Measurements from ENCODE around the gene ADAMTSL3.

The ADAMTSL3 gene

GRCh38 chr15:83830381-83830780 lies 176.5 kb downstream of the ADAMTSL3 start:
- DNase-seq (ENCODE audit: low spot score) = no peak

GRCh38 chr15:83833569-83833968 lies 179.6 kb downstream of the ADAMTSL3 start:
- no peak for DNase-seq (ENCODE audit: low spot score)

DNA sequence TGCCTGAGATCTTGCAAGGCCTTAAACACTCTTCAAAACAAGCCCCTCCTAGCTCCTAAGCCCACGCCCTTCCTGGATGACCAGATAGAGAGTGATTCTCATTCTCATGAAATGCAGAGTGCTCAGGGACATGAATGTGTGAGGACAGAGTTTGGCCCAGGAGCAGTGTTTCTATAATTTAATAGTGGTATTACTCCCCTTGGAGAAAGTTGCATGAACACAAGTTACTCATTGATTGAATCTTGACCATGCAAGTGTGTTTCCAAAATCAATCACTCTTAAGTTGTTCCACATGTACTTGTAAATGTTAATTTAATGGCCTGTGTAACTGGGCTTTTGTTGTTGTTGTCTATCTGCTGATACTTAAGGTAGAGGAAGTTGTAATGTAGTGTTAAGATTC lies 181.6 kb downstream of the ADAMTSL3 start:
- DNase-seq (ENCODE audit: low spot score) = no peak

GRCh38 chr15:83837945-83838571 lies 184.1 kb downstream of the ADAMTSL3 start:
- DNase-seq (ENCODE audit: low spot score) = peak; percentile 48

DNA sequence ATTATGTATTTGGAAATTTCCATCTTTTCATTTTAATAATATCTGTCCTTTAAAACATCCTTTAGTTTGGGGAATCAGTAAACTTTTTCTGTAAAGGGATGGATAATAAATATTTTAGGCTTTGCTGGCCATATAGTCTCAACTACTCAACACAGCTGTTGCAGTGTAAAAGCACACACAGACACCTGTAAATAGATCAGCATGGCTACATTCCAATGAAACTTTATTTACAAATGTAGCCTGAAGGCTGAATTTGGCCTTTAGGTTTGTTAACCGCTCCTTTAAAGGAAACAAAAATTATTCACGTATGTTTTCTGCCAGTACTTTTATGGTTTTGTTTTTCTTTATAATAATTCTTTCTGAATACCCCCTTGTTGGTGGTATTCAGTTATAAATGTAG lies 184.8 kb downstream of the ADAMTSL3 start:
- no peak for DNase-seq (ENCODE audit: low spot score)

DNA sequence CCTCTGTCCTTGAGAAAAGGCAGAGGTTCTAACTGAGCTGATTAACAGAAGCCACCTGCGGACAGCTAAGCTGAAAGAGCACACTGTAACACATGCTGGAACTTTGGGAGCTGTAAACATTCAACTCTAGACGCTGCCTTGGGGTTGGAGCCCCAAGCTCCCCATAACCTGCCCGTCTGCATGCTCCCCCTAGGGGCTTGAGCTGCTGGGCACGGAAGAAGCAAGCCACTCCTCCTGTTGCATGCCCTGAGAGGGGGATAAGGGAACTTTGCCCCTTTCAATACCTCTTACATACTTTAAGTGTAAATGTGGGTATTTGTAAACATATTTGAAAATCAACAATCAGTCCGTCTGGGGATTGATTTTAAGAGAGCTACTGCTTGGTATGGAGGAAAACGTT lies 188.4 kb downstream of the ADAMTSL3 start:
- DNase-seq (ENCODE audit: low spot score) = no peak

GRCh38 chr15:83843471-83843871 lies 189.5 kb downstream of the ADAMTSL3 start:
- DNase-seq (ENCODE audit: low spot score) = peak; percentile 7

- DNase-seq (ENCODE audit: low spot score) = no peak
Observed at GRCh38 chr15:83844742-83845141, 190.8 kb downstream of the ADAMTSL3 start.

DNA sequence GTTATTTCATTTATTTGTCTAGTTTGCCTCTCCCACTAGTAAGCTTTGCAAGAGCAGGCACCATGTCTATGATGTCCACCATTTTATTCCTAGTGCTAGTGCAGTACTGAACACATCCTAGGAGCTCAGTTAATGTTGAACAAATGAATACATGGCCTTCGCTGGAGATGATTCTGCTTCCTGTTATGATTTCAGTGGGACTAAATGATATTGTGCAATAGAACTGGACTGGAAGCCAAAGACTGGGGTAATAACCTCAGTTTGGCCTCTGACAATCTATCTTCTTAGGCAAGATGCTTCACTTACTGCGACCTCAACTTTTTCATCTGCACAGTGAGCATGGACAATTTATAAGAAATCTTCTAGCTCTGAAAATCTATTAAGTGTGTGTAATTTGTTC lies 191.3 kb downstream of the ADAMTSL3 start:
- no peak for DNase-seq (ENCODE audit: low spot score)

DNA sequence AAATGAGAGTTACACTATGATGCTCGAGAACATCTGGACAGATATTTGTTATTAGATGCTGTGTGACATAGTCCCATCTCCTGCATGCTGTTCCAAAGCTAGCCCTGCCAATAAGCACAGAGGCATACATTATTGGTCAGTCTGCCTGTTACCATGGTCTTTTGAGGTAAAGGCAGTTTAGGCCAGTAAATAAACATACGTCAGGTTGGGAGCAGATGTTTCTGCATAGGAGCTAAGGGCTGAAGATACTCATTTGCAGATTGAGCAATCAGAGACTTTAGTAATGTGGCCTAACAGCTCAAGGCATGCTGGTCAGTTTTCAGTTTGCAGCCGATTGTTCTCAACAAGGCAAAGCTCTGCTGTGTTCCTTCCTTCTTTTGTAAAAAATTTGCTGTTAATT lies 192.9 kb downstream of the ADAMTSL3 start:
- DNase-seq (ENCODE audit: low spot score) = no peak

DNA sequence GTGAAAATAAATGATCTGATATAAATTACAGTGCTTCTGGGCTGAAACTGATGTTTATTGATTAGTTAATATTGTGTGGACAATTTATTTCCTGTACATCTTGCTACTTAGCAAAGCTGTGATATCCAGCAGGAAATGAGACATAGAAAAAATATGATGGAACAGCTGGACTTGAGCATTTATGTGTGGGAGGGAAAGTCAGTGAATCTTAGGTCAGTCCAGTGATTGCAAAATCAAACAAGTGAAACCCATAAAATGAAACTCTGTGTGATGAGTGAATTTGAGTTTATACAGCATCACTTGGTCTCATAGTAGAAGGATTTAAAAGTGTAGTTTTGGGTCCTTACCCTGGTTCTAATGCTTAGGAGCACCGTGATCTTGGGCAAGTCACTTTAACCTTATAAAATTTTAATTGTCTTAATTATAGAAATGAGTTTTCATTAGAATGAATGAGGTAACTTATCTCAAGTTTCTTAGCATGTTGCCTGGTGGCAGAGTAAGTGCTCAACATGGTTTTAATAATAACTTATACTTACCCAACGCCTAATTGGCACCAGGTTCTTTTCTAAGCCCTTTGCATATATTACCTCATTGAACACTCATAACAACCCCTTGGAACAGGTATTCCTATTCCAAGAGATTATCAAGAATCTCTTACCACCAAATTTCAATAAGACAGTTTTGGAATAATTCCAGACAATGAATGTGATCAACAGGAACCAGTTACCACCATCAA lies 194.6 kb downstream of the ADAMTSL3 start:
- no peak for DNase-seq (ENCODE audit: low spot score)

DNA sequence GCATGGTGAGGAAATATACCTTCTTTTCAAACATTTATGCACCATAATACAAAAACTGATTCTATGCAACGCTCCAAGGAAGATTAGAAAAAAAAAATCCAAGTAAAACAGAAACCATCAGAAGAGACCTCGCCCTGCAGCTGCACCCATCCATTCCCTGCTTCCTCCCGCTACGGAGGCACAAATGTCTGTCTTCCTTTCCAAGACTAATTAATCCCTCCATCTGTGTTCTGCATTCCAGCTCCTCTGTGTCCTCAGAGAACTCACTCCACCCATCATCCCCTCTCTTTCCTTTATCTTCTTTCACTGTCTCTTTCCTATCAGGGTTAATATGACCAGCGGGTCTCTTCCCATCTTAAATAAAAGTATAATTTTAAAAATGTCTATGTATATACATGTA lies 196.1 kb downstream of the ADAMTSL3 start:
- DNase-seq (ENCODE audit: low spot score) = no peak

- DNase-seq (ENCODE audit: low spot score) = no peak
Observed at GRCh38 chr15:83850501-83851245, 196.8 kb downstream of the ADAMTSL3 start.

- DNase-seq (ENCODE audit: low spot score) = no peak
Observed at GRCh38 chr15:83853232-83853631, 199.3 kb downstream of the ADAMTSL3 start.

GRCh38 chr15:83854321-83854720 lies 200.4 kb downstream of the ADAMTSL3 start:
- DNase-seq (ENCODE audit: low spot score) = no peak

DNA sequence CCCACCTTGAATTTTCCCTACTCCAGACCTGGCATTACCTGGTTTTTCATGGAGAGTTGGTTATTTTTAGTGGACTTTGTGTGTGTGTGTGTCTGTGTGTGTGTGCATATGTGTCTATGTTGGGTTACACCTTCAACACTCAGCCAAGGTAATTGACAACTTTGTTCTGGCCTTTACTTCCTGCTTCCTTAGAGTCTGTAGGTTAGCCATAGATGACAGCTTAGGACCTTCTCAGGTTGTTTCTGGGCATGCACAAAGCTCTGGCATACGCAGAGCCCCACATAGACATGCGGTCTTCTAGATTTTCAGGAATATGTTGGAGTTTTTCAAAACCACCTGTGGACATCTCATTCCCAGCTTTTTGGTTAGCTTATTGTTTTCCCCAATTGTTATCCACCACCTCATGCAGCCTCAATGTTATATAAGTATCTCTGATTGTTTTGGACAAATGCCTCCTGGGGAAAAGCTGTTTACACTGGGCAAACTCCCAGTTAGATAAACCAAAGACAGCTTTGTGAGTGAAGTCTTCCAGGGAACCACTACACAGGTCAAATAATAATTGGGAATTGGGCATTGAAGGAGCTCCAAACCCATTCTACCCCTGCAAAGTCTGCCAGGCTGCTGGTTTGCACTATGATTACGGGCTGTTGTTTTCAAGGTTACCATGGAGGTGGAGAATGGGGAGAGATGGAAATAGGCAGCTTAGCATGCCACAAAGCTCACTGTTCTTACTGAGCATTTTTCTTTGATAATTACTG lies 201.2 kb downstream of the ADAMTSL3 start:
- DNase-seq (ENCODE audit: low spot score) = no peak

DNA sequence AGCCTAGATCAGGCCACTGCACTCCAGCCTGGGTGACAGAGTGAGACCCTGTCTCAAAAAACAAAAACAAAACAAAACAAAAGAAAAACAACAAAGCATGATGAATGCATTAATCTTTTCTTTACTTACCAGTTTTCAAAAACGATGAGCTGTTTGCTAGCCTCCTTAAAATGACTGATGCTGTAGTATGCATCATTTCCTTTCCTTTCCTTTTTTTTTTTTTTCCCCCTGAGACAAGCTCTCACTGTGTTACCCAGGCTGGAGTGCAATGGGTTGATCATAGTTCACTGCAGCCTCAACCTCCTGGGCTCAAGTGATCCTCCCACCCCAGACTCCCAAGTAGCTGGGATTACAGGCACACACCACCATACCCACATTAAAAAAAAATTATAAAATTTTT lies 202.0 kb downstream of the ADAMTSL3 start:
- DNase-seq (ENCODE audit: low spot score) = no peak

DNA sequence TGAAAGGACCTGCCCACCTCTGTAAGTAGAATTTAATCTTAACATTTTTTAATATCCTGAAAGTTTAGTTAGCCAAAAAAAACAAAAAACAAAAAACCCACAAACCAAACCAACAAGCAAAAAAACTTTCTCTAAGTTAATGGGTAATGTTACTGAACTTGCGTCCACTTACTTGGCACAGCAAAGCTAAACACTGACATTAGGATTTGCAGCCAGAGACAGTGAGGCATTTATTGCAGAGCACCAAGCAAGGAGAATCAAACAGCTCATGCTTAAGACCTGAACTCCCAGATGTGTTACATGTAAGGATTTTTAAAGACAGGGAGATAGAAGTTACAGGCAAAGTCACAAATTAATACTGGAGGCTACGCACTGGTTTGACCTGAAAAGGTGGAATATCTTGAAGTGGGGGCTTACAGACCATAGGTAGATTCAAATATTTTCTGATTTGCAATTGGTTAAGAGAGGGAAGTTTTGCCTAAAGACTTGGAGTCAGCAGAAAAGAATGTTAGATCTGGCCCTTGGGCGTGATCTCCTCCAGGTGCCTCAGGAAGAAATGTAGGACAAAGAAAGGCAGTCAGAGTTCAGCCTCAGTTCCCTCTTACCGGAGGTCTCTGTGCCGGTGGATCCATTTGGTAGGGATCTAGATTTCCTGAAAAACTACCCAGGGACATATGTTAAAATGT lies 205.0 kb downstream of the ADAMTSL3 start:
- DNase-seq (ENCODE audit: low spot score) = no peak

- no peak for DNase-seq (ENCODE audit: low spot score)
Observed at GRCh38 chr15:83866692-83867091, 212.8 kb downstream of the ADAMTSL3 start.

GRCh38 chr15:83869341-83869740 lies 215.4 kb downstream of the ADAMTSL3 start:
- DNase-seq (ENCODE audit: low spot score) = peak; percentile 49

- DNase-seq (ENCODE audit: low spot score) = peak; percentile 60
Observed at GRCh38 chr15:83871808-83872559, 218.1 kb downstream of the ADAMTSL3 start.

Measured in pons (tissue), 1 donor.